Right lobe of liver (tissue), 6 donors: ENCODE results near the gene NOP16. TPM values are rescaled to one million over a fixed set of nuclear protein-coding genes. Genes with fewer than 3 reads are reported as not detected.

Experiments used
- ATAC-seq, 4 donors: fragments of 200-7000 bp; cut with Tn5 transposase; one replicate each; pipeline ENCODE4 v1.9.1; 2020; ENCODE audit warnings: mild to moderate bottlenecking in 4 of 4, moderate library complexity in 4 of 4
- DNase-seq, 3 donors: peaks; one replicate each; pipeline ENCODE4 v3.0.0-alpha.2; 2020
- H3K27ac ChIP-seq, 3 donors: fragments of 200-600 bp; one replicate each; pipeline ENCODE4 v1.8.0; 2022
- H3K27me3 ChIP-seq, 2 donors: fragments of 200-600 bp; one replicate each; pipeline ENCODE4 v1.8.0; 2022
- H3K36me3 ChIP-seq, 4 donors: fragments of 200-600 bp; sonication (generic) in 1 of 4; one replicate each; pipeline versions ENCODE4 v1.5.1 to v1.8.0; 2017 to 2022; ENCODE audit warnings: control low read depth in 1 of 4
- H3K4me1 ChIP-seq, 4 donors: fragments of 200-600 bp; sonication (generic) in 1 of 4; one replicate each; pipeline versions ENCODE4 v1.5.1 to v1.8.0; 2017 to 2022; ENCODE audit warnings: control low read depth in 1 of 4
- H3K4me3 ChIP-seq, 3 donors: fragments of 200-600 bp; one replicate each; pipeline ENCODE4 v1.8.0; 2022
- H3K9me3 ChIP-seq, 4 donors: fragments of 200-600 bp; sonication (generic) in 1 of 4; one replicate each; pipeline versions ENCODE4 v1.5.1 to v1.8.0; 2017 to 2022; ENCODE audit warnings: control low read depth in 1 of 4
- CTCF ChIP-seq, 4 donors: fragments of 200-600 bp in 3 of 4; fragments of 450-650 bp in 1 of 4; IDR thresholded peaks; one replicate each; pipeline versions ENCODE4 v1.5.1 to v1.8.0; 2016 to 2022; ENCODE audit warnings: antibody characterized with exemption in 4 of 4, mild to moderate bottlenecking in 2 of 4
- POLR2A ChIP-seq: fragments of 450-650 bp; IDR thresholded peaks from one replicate; pipeline ENCODE4 v1.6.1; 2017; ENCODE audit warnings: antibody characterized with exemption, mild to moderate bottlenecking
- WGBS: methylation state at CpG from one replicate; pipeline ENCODE4 v1.1.6; 2018; ENCODE audit warnings: low coverage, low lambda C conversion rate; ENCODE audit not compliant: insufficient coverage; ENCODE audit errors: missing lambda C conversion rate; 5-methylcytosine and 5-hydroxymethylcytosine counted together
- intact Hi-C, 2 donors: fragments of 100-400 bp; cut with DNase I; formaldehyde crosslinking; loops; one replicate each; pipeline versions ENCODE4 v1.11.2 to v1.14.1; 2022
- total RNA-seq, 6 experiments: library from RNA; depleted of rRNA in 2 of 6; stranded (reverse); fragments of >200 nt in 2 of 6; fragmentation: NEBNext Ultra II Directional in 3 of 6; extraction: Animal tissue kit (Norgen Biotek cat#: 25700) in 3 of 6; gene quantifications; one replicate each; pipeline versions ENCODE4 v1.1.0 to v1.2.4, GENCODE V29; 2016 to 2023
- donor health status: DM: no; HTN: yes; CAD: no.
- donor health status: DM: no; HTN: no; CAD: no.
- donor health status: DM: no; HTN: no; CAD: no.
- donor health status: DM: no; HTN: yes; CAD: no.
- donor health status: DM: no; HTN: yes; CAD: no.

Gene NOP16
- total RNA-seq, 6 experiments from 2014 or later: 12.8 to 19.6 (median 17.2) TPM

DNA sequence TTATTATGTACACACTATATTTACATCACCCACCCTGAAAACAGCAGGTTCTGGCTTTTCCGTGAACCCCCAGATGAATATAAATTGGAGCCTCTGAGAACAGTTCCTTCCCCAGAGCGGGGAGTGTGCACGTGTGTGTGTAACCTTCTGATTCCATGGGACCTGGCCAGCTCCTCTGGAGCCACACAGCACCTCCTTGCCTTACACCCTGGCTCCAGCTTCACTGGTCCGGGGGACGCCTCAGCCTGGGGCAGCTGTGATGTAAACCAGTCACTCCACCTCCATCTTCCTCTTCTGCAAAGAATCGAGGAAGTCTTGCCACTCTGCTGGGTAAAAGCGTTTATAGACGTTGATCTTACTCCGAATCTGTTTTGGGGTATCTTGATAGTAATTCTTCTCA, 4.4 kb downstream of the NOP16 start:
- no peak for DNase-seq
- Histone ChIP-seq H3K9me3 (no peaks in the 10 kb centered on the region), H3K36me3 (peaks cover 0 to 30% (median 14%) of the 10 kb centered on the region in 4 donors), H3K27ac (no peak overlapping the region), H3K4me3 (no peak overlapping the region), H3K4me1 (peaks cover 0 to 21% (median 6%) of the 10 kb centered on the region in 4 donors), H3K27me3 (no peaks in the 10 kb centered on the region)
- no peak for ATAC-seq
- WGBS: 69% methylated on average over 6 of the region's 9 CpGs
- TF ChIP-seq POLR2A (no peak), CTCF (IDR thresholded peaks at IDR 0.05) (no peak)
- intact Hi-C loops: no loop called here

GRCh38 chr5:176383248-176383905, 5.0 kb downstream of the NOP16 start:
- Histone ChIP-seq H3K4me3 (no peak overlapping the region), H3K36me3 (peaks cover 0 to 30% (median 14%) of the 10 kb centered on the region in 4 donors), H3K4me1 (peaks cover 0 to 21% (median 6%) of the 10 kb centered on the region in 4 donors), H3K9me3 (no peaks in the 10 kb centered on the region), H3K27me3 (no peaks in the 10 kb centered on the region), H3K27ac (no peak overlapping the region)
- intact Hi-C loops: no loop called here
- WGBS: 87% methylated on average over 7 of the region's 15 CpGs
- TF ChIP-seq CTCF (IDR thresholded peaks at IDR 0.05) (no peak), POLR2A (no peak)
- ATAC-seq (no peak), DNase-seq (no peak)

- DNase-seq (no peak), ATAC-seq (no peak)
- no peaks in the 10 kb centered on the region for H3K9me3 ChIP-seq
- no CpG with 5 or more reads among the region's 3 CpGs for WGBS
- no peak overlapping the region for H3K27ac ChIP-seq
- no peaks in the 10 kb centered on the region for H3K27me3 ChIP-seq
- H3K4me3 ChIP-seq: no peak overlapping the region
- TF ChIP-seq CTCF (IDR thresholded peaks at IDR 0.05) (no peak), POLR2A (no peak)
- H3K36me3 ChIP-seq: peaks cover 0 to 30% (median 14%) of the 10 kb centered on the region in 4 donors
- peaks cover 0 to 20% (median 6%) of the 10 kb centered on the region in 4 donors for H3K4me1 ChIP-seq
- intact Hi-C loops: no loop called here
Observed at GRCh38 chr5:176382721-176383120, 5.7 kb downstream of the NOP16 start.

GRCh38 chr5:176381979-176382378, 6.4 kb downstream of the NOP16 start:
- ATAC-seq (no peak), DNase-seq (no peak)
- peak overlapping the region in 1 of 3 donors; percentile 40 for H3K27ac ChIP-seq
- intact Hi-C loops: no loop called here
- WGBS: no CpG with 5 or more reads among the region's 3 CpGs
- H3K4me1 ChIP-seq: peaks cover 0 to 12% (median 2%) of the 10 kb centered on the region in 4 donors
- no peaks in the 10 kb centered on the region for H3K9me3 ChIP-seq
- TF ChIP-seq CTCF (IDR thresholded peaks at IDR 0.05): no peak
- no peak for TF ChIP-seq POLR2A
- H3K36me3 ChIP-seq: peaks cover 0 to 30% (median 14%) of the 10 kb centered on the region in 4 donors
- H3K4me3 ChIP-seq: no peak overlapping the region
- H3K27me3 ChIP-seq: no peaks in the 10 kb centered on the region
